OCI-LY1 (cell line): ENCODE measurements around the gene ANKRD11.

ENCODE experiments used
- CTCF ChIP-seq: fragments of 200-600 bp; sonication (generic), shearing (Covaris generic); IDR thresholded peaks from 2 replicates; pipeline ENCODE4 v1.5.1; 2017; ENCODE audit warnings: mild to moderate bottlenecking, antibody characterized with exemption, low read length, moderate library complexity, mixed read lengths
- EZH2 ChIP-seq: fragments of 200-600 bp; sonication (generic), shearing (Covaris generic); IDR thresholded peaks from 2 replicates; pipeline ENCODE4 v1.8.0; 2017; ENCODE audit warnings: borderline replicate concordance, mixed run types, mild to moderate bottlenecking, antibody characterized with exemption, low read length, moderate library complexity, mixed read lengths

- TF ChIP-seq CTCF (no peak), EZH2 (no peak)
Observed at GRCh38 chr16:89291776-89292175, 198.6 kb downstream of the ANKRD11 start.
